B cell (primary cell): ENCODE data around the gene MAP3K14. TPM values are rescaled to one million over a fixed set of nuclear protein-coding genes. Genes with fewer than 3 reads are reported as not detected.

Experiments
- ATAC-seq: fragments of 200-7000 bp; cut with Tn5 transposase; one replicate; pipeline ENCODE4 v1.10.0; 2021; ENCODE audit warnings: low read depth, mild to moderate bottlenecking, moderate number of reproducible peaks, moderate library complexity
- CTCF ChIA-PET: fragments of 350-600 bp; sonication (Branson Sonifier 250); formaldehyde crosslinking; loops from one replicate; lab custom pipeline; 2021; ENCODE audit warnings: antibody characterized with exemption, inconsistent platforms; lab: Charles Lee
- POLR2A ChIA-PET: fragments of 350-600 bp; sonication (Branson Sonifier 250); formaldehyde crosslinking; loops from one replicate; lab custom pipeline; 2021; ENCODE audit warnings: antibody characterized with exemption; lab: Charles Lee
- DNase-seq: peaks from one replicate; pipeline ENCODE4 v3.0.0; 2013
- H2AFZ ChIP-seq: 2 replicates; pipeline ENCODE4 v1.6.1; 2012; ENCODE audit warnings: mild to moderate bottlenecking, low read depth, low read length; ENCODE audit not compliant: insufficient read depth, poor library complexity, severe bottlenecking
- H3K27ac ChIP-seq, 2 donors: 1 replicate in 1 of 2; 2 replicates in 1 of 2; pipeline ENCODE4 v1.5.1; 2012 to 2013; ENCODE audit warnings: low read length in 2 of 2, mild to moderate bottlenecking in 2 of 2, moderate library complexity in 1 of 2
- H3K27me3 ChIP-seq, 4 experiments: fragments of 200-600 bp in 1 of 4; sonication (generic) in 1 of 4; replicated peaks in 1 of 4; 1 replicate in 2 of 4; 2 replicates in 2 of 4; pipeline versions ENCODE4 v1.6.1 to v1.7.0; 2013 to 2016; ENCODE audit warnings: low read length in 3 of 4, mild to moderate bottlenecking in 2 of 4, mixed read lengths in 1 of 4, moderate library complexity in 1 of 4; ENCODE audit not compliant: insufficient read depth in 4 of 4, control insufficient read depth in 3 of 4; ENCODE audit errors: control extremely low read depth in 1 of 4
- H3K36me3 ChIP-seq, 2 experiments: replicated peaks in 1 of 2; 1 replicate in 1 of 2; 2 replicates in 1 of 2; pipeline versions ENCODE4 v1.6.1 to v1.7.1; 2013; ENCODE audit warnings: low read length in 1 of 2; ENCODE audit not compliant: insufficient read depth in 2 of 2, control insufficient read depth in 1 of 2; ENCODE audit errors: control extremely low read depth in 1 of 2, extremely low read depth in 1 of 2
- H3K4me1 ChIP-seq, 2 donors: fragments of 200-600 bp in 1 of 2; sonication (generic) in 1 of 2; 1 replicate in 1 of 2; 2 replicates in 1 of 2; pipeline versions ENCODE4 v1.5.1 to v1.6.1; 2013 to 2017; ENCODE audit warnings: low read length in 2 of 2; ENCODE audit not compliant: control insufficient read depth in 2 of 2, insufficient read depth in 2 of 2
- H3K4me2 ChIP-seq: replicated peaks from 2 replicates; pipeline ENCODE3; 2012; ENCODE audit warnings: mild to moderate bottlenecking, low read depth, low read length; ENCODE audit not compliant: poor library complexity, severe bottlenecking
- H3K4me3 ChIP-seq, 5 experiments: fragments of 200-600 bp in 1 of 5; sonication (generic) in 1 of 5; 1 replicate in 3 of 5; 2 replicates in 2 of 5; pipeline versions ENCODE4 v1.5.1 to v1.7.0; 2011 to 2016; ENCODE audit warnings: low read length in 4 of 5, mild to moderate bottlenecking in 4 of 5, low read depth in 2 of 5, control low read depth in 1 of 5, moderate library complexity in 1 of 5; ENCODE audit not compliant: insufficient read depth in 1 of 5; ENCODE audit errors: control extremely low read depth in 1 of 5, extremely low read depth in 1 of 5
- H3K79me2 ChIP-seq: fragments of 200-600 bp; sonication (generic); one replicate; pipeline ENCODE4 v1.6.0; 2016; ENCODE audit warnings: low read length; ENCODE audit not compliant: control insufficient read depth, insufficient read depth
- H3K9ac ChIP-seq: fragments of 200-600 bp; sonication (generic); 2 replicates; pipeline ENCODE4 v1.6.1; 2017; ENCODE audit warnings: mild to moderate bottlenecking, low read length, moderate library complexity
- H3K9me3 ChIP-seq, 3 donors: one replicate each; pipeline versions ENCODE4 v1.6.1 to v1.7.1; 2013; ENCODE audit warnings: low read length in 2 of 3; ENCODE audit not compliant: control insufficient read depth in 2 of 3, insufficient read depth in 1 of 3; ENCODE audit errors: control extremely low read depth in 1 of 3
- H4K20me1 ChIP-seq: 2 replicates; pipeline ENCODE4 v1.6.0; 2012; ENCODE audit warnings: mild to moderate bottlenecking, low read length; ENCODE audit not compliant: insufficient read depth, control insufficient read depth, poor library complexity, severe bottlenecking
- H3K27ac Mint-ChIP-seq: one replicate; pipeline ENCODE4 v1.8.0; 2021; ENCODE audit warnings: mixed read lengths
- H3K27me3 Mint-ChIP-seq: one replicate; pipeline ENCODE4 v1.8.0; 2021; ENCODE audit warnings: mixed read lengths
- H3K4me1 Mint-ChIP-seq: one replicate; pipeline ENCODE4 v1.8.0; 2021; ENCODE audit warnings: mixed read lengths
- H3K4me3 Mint-ChIP-seq: one replicate; pipeline ENCODE4 v1.8.0; 2021; ENCODE audit warnings: mixed read lengths
- H3K9me3 Mint-ChIP-seq: one replicate; pipeline ENCODE4 v1.8.0; 2022; ENCODE audit warnings: mixed read lengths; ENCODE audit not compliant: insufficient read depth
- EZH2 ChIP-seq: IDR thresholded peaks from 2 replicates; pipeline ENCODE4 v1.6.1; 2012; ENCODE audit warnings: borderline replicate concordance, low read depth, mild to moderate bottlenecking, moderate library complexity, low read length; ENCODE audit not compliant: insufficient read depth, poor library complexity, severe bottlenecking
- WGBS: methylation state at CpG from one replicate; pipeline ENCODE4 v1.1.5; 2013; ENCODE audit warnings: missing lambda C conversion rate; ENCODE audit not compliant: insufficient coverage; 5-methylcytosine and 5-hydroxymethylcytosine counted together
- intact Hi-C: fragments of 100-400 bp; cut with micrococcal nuclease; formaldehyde crosslinking; loops from one replicate; pipeline ENCODE4 v1.10.0; 2022
- polyA plus RNA-seq: library from polyadenylated mRNA; depleted of rRNA; stranded (reverse); fragments of >200 nt; gene quantifications from 2 replicates; pipeline ENCODE4 v1.2.3, GENCODE V29; 2012
- total RNA-seq, 2 donors: library from RNA; stranded (reverse); fragments of 120-200 nt in 1 of 2; gene quantifications; 1 replicate in 1 of 2; 2 replicates in 1 of 2; pipeline versions ENCODE4 v1.2.3 to v1.2.4, GENCODE V29; 2013 to 2022
- TF ChIP-seq, protein P1 (sequence below): fragments of 200-600 bp; IDR thresholded peaks from one replicate; pipeline ENCODE4 v1.8.0; 2022; ENCODE audit warnings: antibody characterized with exemption, mild to moderate bottlenecking

MAP3K14 gene
- total and polyA plus RNA-seq, 2 donors (not counting 1 experiment from before 2014, with no cell fraction given) = 66.1 to 84.1 TPM

DNA sequence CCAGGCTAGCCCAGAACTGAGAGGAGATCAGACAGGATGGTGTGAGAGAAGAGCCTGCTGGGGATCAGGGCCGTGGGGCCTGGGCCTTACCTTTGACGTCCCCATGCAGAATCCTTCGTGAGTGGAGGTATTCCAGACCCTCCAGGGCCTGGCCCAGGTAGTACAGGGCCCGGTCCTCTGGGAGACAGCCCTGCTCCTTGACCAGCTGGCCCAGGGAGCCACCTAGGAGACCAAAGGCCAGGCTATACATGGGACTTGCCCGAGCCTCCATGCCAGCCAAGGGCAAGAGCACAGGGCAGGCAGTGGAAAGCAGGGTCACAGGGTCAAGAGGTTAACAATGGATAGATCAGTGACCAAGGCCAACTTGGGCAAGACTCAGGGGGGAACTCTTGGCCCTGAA lies 42.8 kb downstream of the MAP3K14 start:
- Histone ChIP-seq H3K9ac (no peak overlapping the region), H3K27me3 (no peaks in the 10 kb centered on the region), H4K20me1 (peaks cover 59% of the 10 kb centered on the region), H3K79me2 (peaks cover 30% of the 10 kb centered on the region), H2AFZ (no peak overlapping the region), H3K27ac (no peak overlapping the region), H3K4me3 (no peak overlapping the region), H3K36me3 (peaks cover 0 to 60% of the 10 kb centered on the region in 2 experiments), H3K9me3 (no peaks in the 10 kb centered on the region), H3K4me2 (no peak overlapping the region), H3K4me1 (peaks cover 4 to 5% of the 10 kb centered on the region in 2 donors)
- Mint-ChIP-seq H3K9me3 (no peaks in the 10 kb centered on the region), H3K4me3 (no peak overlapping the region), H3K27ac (no peak overlapping the region), H3K27me3 (no peaks in the 10 kb centered on the region), H3K4me1 (peaks cover 6% of the 10 kb centered on the region)
- 98% methylated on average over 5 of the region's 5 CpGs for whole genome bisulfite sequencing
- no peak for DNase-seq
- intact Hi-C loops = no loop called here
- ATAC-seq = no peak
- ChIA-PET CTCF (interaction anchor here (1.5 to 17.0 kb wide), 5 partner anchors 26 to 115 kb away, joined by 4 to 520 read pairs (median 115); partner anchors contain the start of genes FMNL1 and MAP3K14), POLR2A (no interaction called here)
- TF ChIP-seq EZH2 = no peak
- TF ChIP-seq, protein P1, sequence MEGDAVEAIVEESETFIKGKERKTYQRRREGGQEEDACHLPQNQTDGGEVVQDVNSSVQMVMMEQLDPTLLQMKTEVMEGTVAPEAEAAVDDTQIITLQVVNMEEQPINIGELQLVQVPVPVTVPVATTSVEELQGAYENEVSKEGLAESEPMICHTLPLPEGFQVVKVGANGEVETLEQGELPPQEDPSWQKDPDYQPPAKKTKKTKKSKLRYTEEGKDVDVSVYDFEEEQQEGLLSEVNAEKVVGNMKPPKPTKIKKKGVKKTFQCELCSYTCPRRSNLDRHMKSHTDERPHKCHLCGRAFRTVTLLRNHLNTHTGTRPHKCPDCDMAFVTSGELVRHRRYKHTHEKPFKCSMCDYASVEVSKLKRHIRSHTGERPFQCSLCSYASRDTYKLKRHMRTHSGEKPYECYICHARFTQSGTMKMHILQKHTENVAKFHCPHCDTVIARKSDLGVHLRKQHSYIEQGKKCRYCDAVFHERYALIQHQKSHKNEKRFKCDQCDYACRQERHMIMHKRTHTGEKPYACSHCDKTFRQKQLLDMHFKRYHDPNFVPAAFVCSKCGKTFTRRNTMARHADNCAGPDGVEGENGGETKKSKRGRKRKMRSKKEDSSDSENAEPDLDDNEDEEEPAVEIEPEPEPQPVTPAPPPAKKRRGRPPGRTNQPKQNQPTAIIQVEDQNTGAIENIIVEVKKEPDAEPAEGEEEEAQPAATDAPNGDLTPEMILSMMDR = no peak

DNA sequence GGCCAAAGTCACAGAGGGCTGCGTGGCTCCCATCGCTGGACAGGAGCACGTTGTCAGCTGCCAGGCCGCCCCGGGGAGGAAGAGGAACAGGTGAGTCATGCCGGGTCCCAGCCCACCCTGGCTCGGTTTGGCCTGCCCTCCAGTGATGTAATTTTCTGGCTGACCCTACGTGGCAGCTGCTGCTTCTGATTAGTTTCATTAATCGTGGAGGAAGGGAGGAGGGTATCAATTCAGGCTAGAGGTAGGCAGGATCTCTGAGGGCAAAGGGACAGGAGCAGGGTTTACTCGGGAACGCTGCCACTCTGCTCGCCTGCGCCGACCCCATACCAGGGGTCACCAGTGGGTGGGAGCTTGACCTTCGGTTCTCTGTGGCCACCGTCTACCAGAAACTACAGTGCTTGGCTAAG lies 43.3 kb downstream of the MAP3K14 start:
- Mint-ChIP-seq H3K4me1 (peaks cover 6% of the 10 kb centered on the region), H3K27ac (no peak overlapping the region), H3K9me3 (no peaks in the 10 kb centered on the region), H3K4me3 (no peak overlapping the region), H3K27me3 (no peaks in the 10 kb centered on the region)
- DNase-seq (no peak), ATAC-seq (no peak)
- H3K4me3 ChIP-seq = no peak overlapping the region
- intact Hi-C loops = no loop called here
- H3K36me3 ChIP-seq = peaks cover 0 to 65% of the 10 kb centered on the region in 2 experiments
- WGBS = 99% methylated on average over 14 of the region's 16 CpGs
- no peak for TF ChIP-seq EZH2
- TF ChIP-seq, protein P1 = no peak
- H4K20me1 ChIP-seq = peaks cover 59% of the 10 kb centered on the region
- no peak overlapping the region for H2AFZ ChIP-seq
- H3K4me2 ChIP-seq = no peak overlapping the region
- CTCF ChIA-PET = interaction anchor here (1.5 to 17.0 kb wide), 4 partner anchors 26 to 116 kb away, joined by 4 to 520 read pairs (median 60); partner anchors contain the start of gene FMNL1
- POLR2A ChIA-PET = no interaction called here
- H3K9me3 ChIP-seq = no peaks in the 10 kb centered on the region
- H3K27me3 ChIP-seq = no peaks in the 10 kb centered on the region
- H3K9ac ChIP-seq = no peak overlapping the region
- peaks cover 4 to 5% of the 10 kb centered on the region in 2 donors for H3K4me1 ChIP-seq
- H3K79me2 ChIP-seq = peaks cover 30% of the 10 kb centered on the region
- H3K27ac ChIP-seq = no peak overlapping the region
